Activated CD4-positive, alpha-beta memory T cell treated with anti-CD3 and anti-CD28 coated beads, Interleukin-2, amount 10 ng/mL, durations not matched to agents 7 days and 5 days (primary cell): ENCODE results near the gene CIZ1. TPM values are rescaled to one million over a fixed set of nuclear protein-coding genes. Genes with fewer than 3 reads are reported as not detected.
A peak's percentile ranks its signal among the peaks of the same experiment; 100 is the strongest.

Experiments
- CTCF ChIA-PET: fragments of 350-600 bp; sonication (Branson Sonifier 250); formaldehyde crosslinking; loops from one replicate; lab custom pipeline; 2021; ENCODE audit warnings: antibody characterized with exemption, inconsistent platforms; lab: Charles Lee
- POLR2A ChIA-PET: fragments of 350-600 bp; sonication (Branson Sonifier 250); formaldehyde crosslinking; loops from one replicate; lab custom pipeline; 2021; ENCODE audit warnings: antibody characterized with exemption; lab: Charles Lee
- DNase-seq: peaks from one replicate; pipeline ENCODE4 v3.0.0-alpha.2; 2020
- H3K27ac Mint-ChIP-seq: one replicate; pipeline ENCODE4 v1.8.0; 2021; ENCODE audit warnings: mild to moderate bottlenecking, mixed read lengths
- H3K27me3 Mint-ChIP-seq: one replicate; pipeline ENCODE4 v1.8.0; 2021; ENCODE audit warnings: mixed read lengths
- H3K36me3 Mint-ChIP-seq: one replicate; pipeline ENCODE4 v1.8.0; 2021; ENCODE audit warnings: low read depth, mixed read lengths
- H3K4me1 Mint-ChIP-seq: one replicate; pipeline ENCODE4 v1.8.0; 2021; ENCODE audit warnings: mixed read lengths
- H3K4me3 Mint-ChIP-seq: one replicate; pipeline ENCODE4 v1.8.0; 2021; ENCODE audit warnings: mild to moderate bottlenecking, mixed read lengths
- H3K9me3 Mint-ChIP-seq: one replicate; pipeline ENCODE4 v1.8.0; 2021; ENCODE audit warnings: mixed read lengths
- total RNA-seq, 2 experiments: library from RNA; stranded (reverse); gene quantifications; one replicate each; pipeline ENCODE4 v1.2.3, GENCODE V29; 2021

The CIZ1 gene
- total RNA-seq, 2 experiments from 2014 or later, result 112 to 116 TPM

- Mint-ChIP-seq H3K36me3 (no peaks in the 10 kb centered on the region), H3K4me3 (no peak overlapping the region), H3K4me1 (peaks cover 12% of the 10 kb centered on the region), H3K27me3 (peaks cover 49% of the 10 kb centered on the region), H3K9me3 (no peaks in the 10 kb centered on the region), H3K27ac (no peak overlapping the region)
- DNase-seq, result no peak
- POLR2A ChIA-PET, result interaction anchor here (1.3 to 1.6 kb wide), 2 partner anchors 11 to 17 kb away, joined by 4 read pairs; no protein-coding TSS in a partner anchor
- CTCF ChIA-PET, result interaction anchor here (0.6 to 2.6 kb wide), 3 partner anchors 11 to 89 kb away, joined by 3 to 7 read pairs (median 3); no protein-coding TSS in a partner anchor
Observed at GRCh38 chr9:128206916-128207910, 15.8 kb upstream of the CIZ1 start.

DNA sequence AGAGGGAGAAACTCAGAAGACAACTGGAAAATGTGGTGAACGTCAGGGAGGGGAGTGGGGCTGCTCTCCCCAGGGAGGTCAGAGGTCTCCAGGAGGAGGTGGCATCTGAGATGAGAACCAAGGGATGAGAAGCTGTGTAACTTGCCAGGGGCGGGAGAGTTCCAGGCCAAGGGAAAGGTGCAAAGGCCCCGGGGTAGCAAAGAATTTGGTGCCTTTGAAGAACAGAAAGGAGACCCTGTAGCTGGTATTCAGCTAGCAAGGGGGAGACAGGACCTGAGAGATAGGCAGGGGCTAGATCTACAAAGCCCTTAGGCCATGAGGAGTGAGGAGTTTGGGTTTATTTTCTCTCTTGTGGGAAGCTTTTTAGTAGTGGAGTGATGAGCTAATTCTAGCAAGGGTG lies 15.1 kb upstream of the CIZ1 start:
- peaks cover 41% of the 10 kb centered on the region for H3K27me3 Mint-ChIP-seq
- no peaks in the 10 kb centered on the region for H3K9me3 Mint-ChIP-seq
- no peaks in the 10 kb centered on the region for H3K36me3 Mint-ChIP-seq
- ChIA-PET POLR2A (interaction anchor here (1.3 to 1.6 kb wide), 2 partner anchors 12 to 16 kb away, joined by 4 read pairs; no protein-coding TSS in a partner anchor), CTCF (interaction anchor here (0.6 to 2.6 kb wide), 3 partner anchors 10 to 89 kb away, joined by 3 to 7 read pairs (median 3); no protein-coding TSS in a partner anchor)
- H3K27ac Mint-ChIP-seq, result no peak overlapping the region
- H3K4me1 Mint-ChIP-seq, result peaks cover 12% of the 10 kb centered on the region
- no peak for DNase-seq
- no peak overlapping the region for H3K4me3 Mint-ChIP-seq

GRCh38 chr9:128205296-128205944 lies 14.0 kb upstream of the CIZ1 start:
- H3K9me3 Mint-ChIP-seq, result no peaks in the 10 kb centered on the region
- ChIA-PET CTCF (interaction anchor here (1.6 kb wide), 1 partner anchor 9 kb away, joined by 3 read pairs; no protein-coding TSS in a partner anchor), POLR2A (no interaction called here)
- DNase-seq, result no peak
- H3K27ac Mint-ChIP-seq, result no peak overlapping the region
- H3K27me3 Mint-ChIP-seq, result peaks cover 36% of the 10 kb centered on the region
- peaks cover 12% of the 10 kb centered on the region for H3K4me1 Mint-ChIP-seq
- H3K4me3 Mint-ChIP-seq, result no peak overlapping the region
- H3K36me3 Mint-ChIP-seq, result no peaks in the 10 kb centered on the region

- Mint-ChIP-seq H3K4me3 (no peak overlapping the region), H3K36me3 (no peaks in the 10 kb centered on the region), H3K27me3 (peaks cover 35% of the 10 kb centered on the region), H3K4me1 (peaks cover 12% of the 10 kb centered on the region), H3K27ac (no peak overlapping the region), H3K9me3 (no peaks in the 10 kb centered on the region)
- ChIA-PET POLR2A (no interaction called here), CTCF (no interaction called here)
- no peak for DNase-seq
Observed at GRCh38 chr9:128204858-128205257, 13.5 kb upstream of the CIZ1 start.

DNA sequence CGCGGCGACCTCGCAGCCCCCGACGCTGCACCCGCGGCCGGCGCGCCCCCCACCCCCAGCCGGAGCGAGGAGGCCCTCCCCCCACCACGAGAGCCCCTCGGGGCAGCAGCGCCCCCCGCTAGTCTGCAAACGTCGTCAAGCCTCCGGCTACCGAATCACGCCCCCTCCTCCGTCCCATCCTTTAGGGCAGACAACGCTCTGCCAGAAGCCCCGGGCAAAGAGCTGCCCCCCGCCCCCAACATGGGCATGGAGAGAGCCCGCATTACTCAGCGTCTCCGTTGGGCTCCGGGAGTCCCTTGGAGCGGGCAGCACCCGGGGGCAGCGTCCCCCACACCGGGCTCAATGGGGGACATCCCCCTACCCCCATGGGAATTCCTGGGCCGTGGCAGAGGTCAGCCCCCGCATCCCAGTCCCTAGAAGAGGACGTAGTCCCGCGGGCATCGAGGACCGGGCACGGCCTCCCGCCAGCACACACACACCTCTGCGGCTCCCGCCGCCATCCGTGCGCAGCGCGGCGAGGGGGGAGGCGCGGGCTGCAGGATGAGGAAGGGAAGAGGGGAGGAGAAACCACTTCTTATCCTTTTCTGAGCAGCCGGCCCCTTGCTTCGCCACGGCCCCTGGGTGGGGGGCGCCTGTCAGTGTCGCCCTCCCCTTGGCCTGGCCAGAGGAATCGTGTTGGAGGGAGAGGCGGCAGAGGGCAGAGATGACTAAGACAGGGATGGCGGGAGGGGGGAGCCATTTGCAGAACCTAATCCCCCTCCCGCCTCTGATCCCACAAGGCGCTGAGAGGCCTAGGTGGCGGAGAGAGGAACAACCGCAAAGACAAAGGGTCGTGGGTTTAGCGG lies 12.6 kb upstream of the CIZ1 start:
- no peak overlapping the region for H3K27ac Mint-ChIP-seq
- H3K4me1 Mint-ChIP-seq, result peaks cover 12% of the 10 kb centered on the region
- CTCF ChIA-PET, result no interaction called here
- no peaks in the 10 kb centered on the region for H3K36me3 Mint-ChIP-seq
- H3K9me3 Mint-ChIP-seq, result no peaks in the 10 kb centered on the region
- peaks cover 35% of the 10 kb centered on the region for H3K27me3 Mint-ChIP-seq
- POLR2A ChIA-PET, result no interaction called here
- peak; percentile 24 for DNase-seq
- H3K4me3 Mint-ChIP-seq, result peak overlapping the region; percentile 44

- CTCF ChIA-PET, result no interaction called here
- Mint-ChIP-seq H3K27me3 (peaks cover 30% of the 10 kb centered on the region), H3K36me3 (no peaks in the 10 kb centered on the region), H3K27ac (peak within 1 kb of the TSS; percentile 37), H3K4me1 (peaks cover 12% of the 10 kb centered on the region), H3K9me3 (no peaks in the 10 kb centered on the region), H3K4me3 (peak within 1 kb of the TSS; percentile 46)
- POLR2A ChIA-PET, result no interaction called here
- peak; percentile 77 for DNase-seq
Observed at GRCh38 chr9:128203024-128203706, 11.8 kb upstream of the CIZ1 start, which contains the start of gene DNM1. DNM1 (plus strand) TSS chr9:128203379; CDS start chr9:128203471, 92 bp downstream.

- Mint-ChIP-seq H3K36me3 (no peaks in the 10 kb centered on the region), H3K4me3 (peak overlapping the region; percentile 46), H3K27me3 (peaks cover 30% of the 10 kb centered on the region), H3K4me1 (peaks cover 12% of the 10 kb centered on the region), H3K27ac (no peak overlapping the region), H3K9me3 (no peaks in the 10 kb centered on the region)
- CTCF ChIA-PET, result no interaction called here
- POLR2A ChIA-PET, result no interaction called here
- DNase-seq, result no peak
Observed at GRCh38 chr9:128202648-128203023, 11.3 kb upstream of the CIZ1 start.

DNA sequence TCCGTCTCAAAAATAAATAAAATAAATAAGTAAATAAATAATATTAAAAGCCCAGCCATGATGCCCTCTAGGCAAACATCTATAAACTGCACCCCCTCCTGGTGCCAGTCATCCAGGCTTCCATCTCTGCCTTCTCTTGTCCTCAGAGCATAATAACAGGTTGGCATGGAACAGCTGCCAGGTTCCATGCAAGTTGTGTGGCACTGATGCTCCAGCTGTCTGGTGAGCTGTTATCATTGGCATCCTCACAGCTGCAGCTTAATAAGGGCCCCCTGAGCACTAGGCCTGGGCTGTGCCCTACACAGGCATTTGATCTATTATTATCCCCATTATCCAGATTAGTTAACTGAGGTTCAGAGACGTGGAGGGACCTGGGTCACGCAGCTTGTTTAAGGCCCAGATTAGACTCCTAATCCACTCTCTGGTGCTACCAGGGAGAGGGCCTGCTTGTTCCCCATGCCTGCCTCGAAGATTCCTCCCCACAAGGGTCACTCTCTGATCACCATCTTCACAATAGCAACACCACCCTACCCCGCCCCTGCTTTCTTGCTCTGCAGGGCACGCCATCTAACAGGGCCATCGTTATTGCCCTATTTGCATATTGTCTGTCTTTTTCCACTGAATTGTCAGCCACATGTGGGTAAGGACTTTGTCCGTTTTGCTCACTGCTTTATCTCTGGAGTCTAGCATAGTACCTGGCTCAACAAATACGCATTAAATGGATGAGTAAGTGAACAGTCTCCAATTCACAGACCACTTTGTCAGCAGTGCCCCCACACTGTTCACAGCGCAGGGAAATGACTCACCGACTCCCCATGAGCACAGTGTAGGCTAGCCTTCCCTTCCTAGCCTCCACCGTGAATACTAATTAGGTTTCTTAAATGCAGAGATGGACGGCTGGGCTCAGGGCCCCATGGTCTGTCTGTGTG lies 10.3 kb upstream of the CIZ1 start:
- no peak overlapping the region for H3K27ac Mint-ChIP-seq
- POLR2A ChIA-PET, result no interaction called here

DNA sequence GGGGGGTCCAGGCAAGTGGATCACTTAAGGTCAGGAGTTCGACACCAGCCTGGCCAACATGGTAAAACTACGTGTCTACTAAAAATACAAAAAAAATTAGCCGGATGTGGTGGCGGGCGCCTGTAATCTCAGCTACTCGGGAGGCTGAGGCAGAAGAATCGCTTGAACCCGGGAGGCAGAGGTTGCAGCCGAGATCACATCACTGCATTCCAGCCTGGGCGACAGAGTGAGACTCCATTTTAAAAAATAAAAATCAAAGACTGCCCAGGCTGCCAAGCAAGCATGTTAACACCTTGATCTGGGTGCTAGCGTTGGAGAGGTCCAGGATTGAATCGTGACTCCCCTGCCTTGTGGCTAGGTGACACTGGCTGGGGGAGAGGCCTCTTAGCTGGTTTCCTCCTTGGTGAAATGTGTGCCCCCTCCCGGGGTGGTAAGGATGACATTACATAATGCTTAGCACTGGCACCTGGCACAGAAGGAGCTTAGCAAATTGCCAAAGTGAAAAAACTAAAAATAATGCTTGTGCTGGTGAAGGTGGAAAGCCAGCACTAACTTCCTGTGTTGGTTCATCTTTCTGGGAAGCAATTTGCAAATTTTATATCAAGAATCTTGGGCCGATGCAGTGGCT lies 2.2 kb upstream of the CIZ1 start:
- Mint-ChIP-seq H3K27me3 (no peaks in the 10 kb centered on the region), H3K9me3 (no peaks in the 10 kb centered on the region), H3K27ac (no peak overlapping the region), H3K4me1 (peaks cover 37% of the 10 kb centered on the region), H3K4me3 (no peak overlapping the region), H3K36me3 (peaks cover 14% of the 10 kb centered on the region)
- POLR2A ChIA-PET, result interaction anchor here (1.0 kb wide), 1 partner anchor 33 kb away, joined by 3 read pairs; no protein-coding TSS in a partner anchor
- DNase-seq, result no peak
- CTCF ChIA-PET, result interaction anchor here (1.2 to 1.4 kb wide), 2 partner anchors 10 to 33 kb away, joined by 3 read pairs; no protein-coding TSS in a partner anchor

More for the DNA sequence above, 10.3 kb upstream of the CIZ1 start:
- H3K4me3 Mint-ChIP-seq, result no peak overlapping the region
- CTCF ChIA-PET, result no interaction called here
- no peaks in the 10 kb centered on the region for H3K36me3 Mint-ChIP-seq
- peaks cover 25% of the 10 kb centered on the region for H3K27me3 Mint-ChIP-seq
- peaks cover 12% of the 10 kb centered on the region for H3K4me1 Mint-ChIP-seq
- DNase-seq, result no peak
- H3K9me3 Mint-ChIP-seq, result no peaks in the 10 kb centered on the region

GRCh38 chr9:128192601-128193371 lies 1.4 kb upstream of the CIZ1 start:
- H3K4me1 Mint-ChIP-seq, result peaks cover 43% of the 10 kb centered on the region
- no peaks in the 10 kb centered on the region for H3K27me3 Mint-ChIP-seq
- peak; percentile 64 for DNase-seq
- H3K27ac Mint-ChIP-seq, result no peak overlapping the region
- peaks cover 18% of the 10 kb centered on the region for H3K36me3 Mint-ChIP-seq
- ChIA-PET POLR2A (interaction anchor here (1.0 to 2.6 kb wide), 2 partner anchors 18 to 32 kb away, joined by 3 to 9 read pairs; no protein-coding TSS in a partner anchor), CTCF (interaction anchor here (1.1 to 1.4 kb wide), 2 partner anchors 9 kb away, joined by 3 read pairs; no protein-coding TSS in a partner anchor)
- no peaks in the 10 kb centered on the region for H3K9me3 Mint-ChIP-seq
- peak overlapping the region; percentile 51 for H3K4me3 Mint-ChIP-seq
